ENCODE measurements around the gene NECAP2.
"Not testable (repeated sequence)": the region's sequence is repeated elsewhere in the genome, so short reads cannot be mapped to it uniquely, and the experiment has no call there.

GRCh38 chr1:16456151-16456550 is 15.6 kb downstream of the NECAP2 start:
- TF ChIP-seq, protein P1, sequence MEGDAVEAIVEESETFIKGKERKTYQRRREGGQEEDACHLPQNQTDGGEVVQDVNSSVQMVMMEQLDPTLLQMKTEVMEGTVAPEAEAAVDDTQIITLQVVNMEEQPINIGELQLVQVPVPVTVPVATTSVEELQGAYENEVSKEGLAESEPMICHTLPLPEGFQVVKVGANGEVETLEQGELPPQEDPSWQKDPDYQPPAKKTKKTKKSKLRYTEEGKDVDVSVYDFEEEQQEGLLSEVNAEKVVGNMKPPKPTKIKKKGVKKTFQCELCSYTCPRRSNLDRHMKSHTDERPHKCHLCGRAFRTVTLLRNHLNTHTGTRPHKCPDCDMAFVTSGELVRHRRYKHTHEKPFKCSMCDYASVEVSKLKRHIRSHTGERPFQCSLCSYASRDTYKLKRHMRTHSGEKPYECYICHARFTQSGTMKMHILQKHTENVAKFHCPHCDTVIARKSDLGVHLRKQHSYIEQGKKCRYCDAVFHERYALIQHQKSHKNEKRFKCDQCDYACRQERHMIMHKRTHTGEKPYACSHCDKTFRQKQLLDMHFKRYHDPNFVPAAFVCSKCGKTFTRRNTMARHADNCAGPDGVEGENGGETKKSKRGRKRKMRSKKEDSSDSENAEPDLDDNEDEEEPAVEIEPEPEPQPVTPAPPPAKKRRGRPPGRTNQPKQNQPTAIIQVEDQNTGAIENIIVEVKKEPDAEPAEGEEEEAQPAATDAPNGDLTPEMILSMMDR (IDR thresholded peaks at IDR 0.05): not testable (repeated sequence)
- TF ChIP-seq POLR2A (IDR thresholded peaks at IDR 0.05): not testable (repeated sequence)

Measured in ovary (tissue), 3 donors.